GM21723 (cell line): ENCODE measurements around the gene TNFAIP8.

Source experiments
- ATAC-seq: cut with Tn5 transposase; IDR thresholded peaks from one replicate; pipeline ENCODE4 v1.9.1; 2021; ENCODE audit warnings: mild to moderate bottlenecking, moderate library complexity; ENCODE audit not compliant: unreplicated experiment

TNFAIP8 gene

GRCh38 chr5:119355685-119356611 lies at the start of gene TNFAIP8:
Gene TNFAIP8 (plus strand): TSS chr5:119356019. CDS start chr5:119356091, 72 bp downstream.
- ATAC-seq: peak; percentile 46

GRCh38 chr5:119307170-119307569 lies 48.6 kb upstream of the TNFAIP8 start:
- no peak for ATAC-seq

- peak; percentile 3 for ATAC-seq
Observed at GRCh38 chr5:119309326-119309725, 46.5 kb upstream of the TNFAIP8 start.

GRCh38 chr5:119311688-119312087 lies 44.1 kb upstream of the TNFAIP8 start:
- ATAC-seq: no peak

- no peak for ATAC-seq
Observed at GRCh38 chr5:119312403-119312802, 43.4 kb upstream of the TNFAIP8 start.

- no peak for ATAC-seq
Observed at GRCh38 chr5:119313197-119313596, 42.6 kb upstream of the TNFAIP8 start.

GRCh38 chr5:119313658-119314605 lies 41.9 kb upstream of the TNFAIP8 start:
- ATAC-seq: no peak

- ATAC-seq: peak; percentile 73
Observed at GRCh38 chr5:119315516-119315949, 40.3 kb upstream of the TNFAIP8 start.

- no peak for ATAC-seq
Observed at GRCh38 chr5:119316086-119316485, 39.7 kb upstream of the TNFAIP8 start.

GRCh38 chr5:119316906-119317305 lies 38.9 kb upstream of the TNFAIP8 start:
- ATAC-seq: no peak

- ATAC-seq: peak; percentile 44
Observed at GRCh38 chr5:119318256-119318894, 37.4 kb upstream of the TNFAIP8 start.

GRCh38 chr5:119319401-119319800 lies 36.4 kb upstream of the TNFAIP8 start:
- no peak for ATAC-seq

GRCh38 chr5:119319890-119320289 lies 35.9 kb upstream of the TNFAIP8 start:
- ATAC-seq: no peak

- no peak for ATAC-seq
Observed at GRCh38 chr5:119321569-119322311, 34.1 kb upstream of the TNFAIP8 start.

GRCh38 chr5:119322312-119322947 lies 33.4 kb upstream of the TNFAIP8 start:
- ATAC-seq: no peak

- ATAC-seq: peak; percentile 45
Observed at GRCh38 chr5:119322948-119323537, 32.8 kb upstream of the TNFAIP8 start.

GRCh38 chr5:119323601-119324000 lies 32.2 kb upstream of the TNFAIP8 start:
- ATAC-seq: no peak

GRCh38 chr5:119324842-119325241 lies 31.0 kb upstream of the TNFAIP8 start:
- no peak for ATAC-seq

GRCh38 chr5:119327018-119327417 lies 28.8 kb upstream of the TNFAIP8 start:
- no peak for ATAC-seq
